Measurements from ENCODE around the gene SMIM7. TPM values are rescaled to one million over a fixed set of nuclear protein-coding genes. Genes with fewer than 3 reads are reported as not detected.

SMIM7 gene
- total RNA-seq, 6 experiments from 2014 or later, result 34.7 to 76.5 (median 41.2) TPM

- Histone ChIP-seq H3K9me3 (no peaks in the 10 kb centered on the region), H3K27ac (peak overlapping the region; percentile 86 to 90 (median 88)), H3K36me3 (peaks cover 0 to 2% (median under 1%) of the 10 kb centered on the region in 4 donors), H3K4me3 (peak overlapping the region; percentile 67 to 97 (median 95)), H3K4me1 (peaks cover 0 to 35% (median 13%) of the 10 kb centered on the region in 4 donors), H3K27me3 (no peaks in the 10 kb centered on the region)
- ATAC-seq (peak in 3 of 4 donors; percentile 1 to 14 (median 1)), DNase-seq (peak in 2 of 3 donors; percentile 49 to 63)
- WGBS (ENCODE audit: insufficient coverage, low coverage, low lambda C conversion rate, missing lambda C conversion rate), result 4% methylated on average over 15 of the region's 23 CpGs
- no peak for TF ChIP-seq POLR2A (IDR thresholded peaks at IDR 0.05)
- TF ChIP-seq CTCF (IDR thresholded peaks at IDR 0.05), result no peak
- intact Hi-C loops (cut with DNase I), result loop anchor here in 1 of 2 donors (5.0 kb wide), 1 partner anchor 57 kb away; the partner anchor contains the start of gene SLC35E1
These were observed 30.8 kb downstream of the SMIM7 start for GRCh38 chr19:16628984-16629691.

GRCh38 chr19:16628183-16628983, 31.6 kb downstream of the SMIM7 start, which contains the start of gene MED26:
Gene MED26 (minus strand): TSS chr19:16628204. CDS start chr19:16627943, 261 bp downstream.
- intact Hi-C loops (cut with DNase I), result loop anchor here in 1 of 2 donors (5.0 kb wide), 1 partner anchor 56 kb away; the partner anchor contains the start of gene SLC35E1
- H3K27me3 ChIP-seq, result no peaks in the 10 kb centered on the region
- peak; percentile 90 to 95 (median 92) for ATAC-seq
- no peaks in the 10 kb centered on the region for H3K9me3 ChIP-seq
- H3K4me1 ChIP-seq, result peaks cover 0 to 35% (median 13%) of the 10 kb centered on the region in 4 donors
- TF ChIP-seq POLR2A (IDR thresholded peaks at IDR 0.05) (peak; percentile 78), CTCF (IDR thresholded peaks at IDR 0.05) (peak in 3 of 4 donors; percentile 4 to 27 (median 16))
- H3K4me3 ChIP-seq, result peak within 1 kb of the TSS; percentile 92 to 97 (median 95)
- H3K27ac ChIP-seq, result peak within 1 kb of the TSS; percentile 86 to 90 (median 88)
- H3K36me3 ChIP-seq, result peaks cover 0 to 4% (median under 1%) of the 10 kb centered on the region in 4 donors
- no CpG with 5 or more reads among the region's 98 CpGs for WGBS (ENCODE audit: insufficient coverage, low coverage, low lambda C conversion rate, missing lambda C conversion rate)
- peak; percentile 97 to 98 (median 98) for DNase-seq

GRCh38 chr19:16627928-16628182, 32.1 kb downstream of the SMIM7 start:
- Histone ChIP-seq H3K27ac (peak overlapping the region; percentile 56 to 76 (median 72)), H3K9me3 (no peaks in the 10 kb centered on the region), H3K36me3 (peaks cover 0 to 4% (median under 1%) of the 10 kb centered on the region in 4 donors), H3K27me3 (no peaks in the 10 kb centered on the region), H3K4me1 (peaks cover 0 to 35% (median 13%) of the 10 kb centered on the region in 4 donors), H3K4me3 (peak overlapping the region; percentile 87 to 95 (median 92))
- TF ChIP-seq POLR2A (IDR thresholded peaks at IDR 0.05), result no peak
- no peak for TF ChIP-seq CTCF (IDR thresholded peaks at IDR 0.05)
- DNase-seq (no peak), ATAC-seq (no peak)
- WGBS (ENCODE audit: insufficient coverage, low coverage, low lambda C conversion rate, missing lambda C conversion rate), result no CpG with 5 or more reads among the region's 38 CpGs
- intact Hi-C loops (cut with DNase I), result loop anchor here in 1 of 2 donors (5.0 kb wide), 1 partner anchor 56 kb away; the partner anchor contains the start of gene SLC35E1

- Histone ChIP-seq H3K36me3 (peaks cover 0 to 4% (median under 1%) of the 10 kb centered on the region in 4 donors), H3K9me3 (no peaks in the 10 kb centered on the region), H3K4me3 (peak overlapping the region; percentile 87 to 95 (median 92)), H3K4me1 (peaks cover 0 to 31% (median 13%) of the 10 kb centered on the region in 4 donors), H3K27me3 (no peaks in the 10 kb centered on the region), H3K27ac (peak overlapping the region; percentile 56 to 76 (median 72))
- intact Hi-C loops (cut with DNase I), result loop anchor here in 1 of 2 donors (5.0 kb wide), 1 partner anchor 55 kb away; the partner anchor contains the start of gene SLC35E1
- TF ChIP-seq POLR2A (IDR thresholded peaks at IDR 0.05) (no peak), CTCF (IDR thresholded peaks at IDR 0.05) (no peak)
- DNase-seq, result peak in 2 of 3 donors; percentile 57 to 64
- 2% methylated on average over 8 of the region's 52 CpGs for WGBS (ENCODE audit: insufficient coverage, low coverage, low lambda C conversion rate, missing lambda C conversion rate)
- no peak for ATAC-seq
These were observed 32.6 kb downstream of the SMIM7 start for GRCh38 chr19:16627193-16627927.
